Liver (tissue), 9 donors: ENCODE results near the gene LRMDA. TPM values are rescaled to one million over a fixed set of nuclear protein-coding genes. Genes with fewer than 3 reads are reported as not detected.
A peak's percentile ranks its signal among the peaks of the same experiment; 100 is the strongest.

Source experiments
- DNase-seq: peaks from one replicate; pipeline ENCODE4 v3.0.0-alpha.2; 2017; ENCODE audit warnings: low spot score
- H3K27ac ChIP-seq, 2 donors: one replicate each; pipeline ENCODE4 v1.7.0; 2013; ENCODE audit warnings: inconsistent platforms in 2 of 2, low read length in 2 of 2, control low read depth in 1 of 2, low read depth in 1 of 2, mild to moderate bottlenecking in 1 of 2
- H3K27me3 ChIP-seq, 4 donors: one replicate each; pipeline versions ENCODE4 v1.6.1 to v1.7.0; 2013; ENCODE audit warnings: low read length in 3 of 4, inconsistent platforms in 1 of 4, mild to moderate bottlenecking in 1 of 4, moderate library complexity in 1 of 4; ENCODE audit not compliant: control insufficient read depth in 4 of 4, insufficient read depth in 4 of 4
- H3K36me3 ChIP-seq, 4 donors: one replicate each; pipeline versions ENCODE4 v1.6.1 to v1.7.0; 2013; ENCODE audit warnings: low read length in 3 of 4, mild to moderate bottlenecking in 3 of 4, low read depth in 1 of 4, moderate library complexity in 1 of 4; ENCODE audit not compliant: control insufficient read depth in 4 of 4, insufficient read depth in 3 of 4
- H3K4me1 ChIP-seq, 4 donors: one replicate each; pipeline versions ENCODE4 v1.6.1 to v1.7.0; 2013; ENCODE audit warnings: low read length in 3 of 4, mild to moderate bottlenecking in 3 of 4, moderate library complexity in 1 of 4; ENCODE audit not compliant: control insufficient read depth in 4 of 4, insufficient read depth in 4 of 4
- H3K4me3 ChIP-seq, 3 donors: one replicate each; pipeline versions ENCODE4 v1.6.1 to v1.7.0; 2013; ENCODE audit warnings: low read length in 3 of 3, control low read depth in 1 of 3, low read depth in 1 of 3, mild to moderate bottlenecking in 1 of 3
- H3K9ac ChIP-seq, 2 donors: one replicate each; pipeline ENCODE4 v1.7.0; 2013; ENCODE audit warnings: low read length in 2 of 2, mild to moderate bottlenecking in 2 of 2, moderate library complexity in 2 of 2, control low read depth in 1 of 2, low read depth in 1 of 2
- H3K9me3 ChIP-seq, 4 donors: one replicate each; pipeline versions ENCODE4 v1.6.1 to v1.7.0; 2013; ENCODE audit warnings: low read length in 3 of 4; ENCODE audit not compliant: control insufficient read depth in 4 of 4
- EGR1 ChIP-seq, 2 donors: IDR thresholded peaks; 2 replicates each; pipeline ENCODE4 v1.6.1; 2016 to 2018; ENCODE audit warnings: antibody characterized with exemption in 2 of 2, low read depth in 2 of 2
- FOXA1 ChIP-seq: IDR thresholded peaks from 2 replicates; pipeline ENCODE4 v1.6.1; 2016; ENCODE audit warnings: antibody characterized with exemption
- FOXA2 ChIP-seq: IDR thresholded peaks from 2 replicates; pipeline ENCODE4 v1.6.1; 2016; ENCODE audit warnings: antibody characterized with exemption
- GABPA ChIP-seq, 2 donors: IDR thresholded peaks in 1 of 2; conservative IDR thresholded peaks in 1 of 2; 2 replicates each; pipeline ENCODE4 v1.6.1; 2016; ENCODE audit warnings: antibody characterized with exemption in 2 of 2, mild to moderate bottlenecking in 1 of 2, moderate library complexity in 1 of 2
- HNF4A ChIP-seq, 2 donors: conservative IDR thresholded peaks; 2 replicates each; pipeline ENCODE4 v1.6.1; 2016; ENCODE audit warnings: antibody characterized with exemption in 2 of 2, mild to moderate bottlenecking in 2 of 2
- HNF4G ChIP-seq: IDR thresholded peaks from 2 replicates; pipeline ENCODE4 v1.6.1; 2016; ENCODE audit warnings: antibody characterized with exemption
- JUND ChIP-seq, 2 donors: IDR thresholded peaks; 2 replicates each; pipeline ENCODE4 v1.6.1; 2016; ENCODE audit warnings: antibody characterized with exemption in 2 of 2
- NR2F2 ChIP-seq: IDR thresholded peaks from 2 replicates; pipeline ENCODE4 v1.6.1; 2016; ENCODE audit warnings: antibody characterized with exemption
- RAD21 ChIP-seq, 2 donors: IDR thresholded peaks; 2 replicates each; pipeline ENCODE4 v1.6.1; 2016; ENCODE audit warnings: antibody characterized with exemption in 2 of 2, mild to moderate bottlenecking in 2 of 2
- RXRA ChIP-seq, 2 donors: IDR thresholded peaks; 2 replicates each; pipeline ENCODE4 v1.6.1; 2017 to 2018; ENCODE audit warnings: antibody characterized with exemption in 2 of 2, mild to moderate bottlenecking in 1 of 2
- SP1 ChIP-seq: IDR thresholded peaks from 2 replicates; pipeline ENCODE4 v1.6.1; 2018; ENCODE audit warnings: antibody characterized with exemption, mild to moderate bottlenecking
- YY1 ChIP-seq: IDR thresholded peaks from 2 replicates; pipeline ENCODE4 v1.6.1; 2016; ENCODE audit warnings: antibody characterized with exemption, mild to moderate bottlenecking
- WGBS: extraction: QIAGEN DNeasy Blood & Tissue Kit; methylation state at CpG from one replicate; pipeline ENCODE4 v1.1.7; 2013; 5-methylcytosine and 5-hydroxymethylcytosine counted together
- polyA plus RNA-seq, 2 donors: library from polyadenylated mRNA; stranded (reverse) in 1 of 2; unstranded in 1 of 2; fragments of 200-250 nt in 1 of 2; fragments of >200 nt in 1 of 2; fragmentation: Nextera tagmentation in 1 of 2; extraction: Ambion mirVana in 1 of 2; gene quantifications; one replicate each; pipeline versions ENCODE4 v1.2.1 to v1.2.3, GENCODE V29; 2013 to 2015
- total RNA-seq, 2 donors: library from RNA; depleted of rRNA; stranded (reverse); fragments of >200 nt; gene quantifications; one replicate each; pipeline ENCODE4 v1.2.3, GENCODE V29; 2014
- TF ChIP-seq, protein P1 (sequence below): IDR thresholded peaks from 2 replicates; pipeline ENCODE4 v1.6.1; 2016; ENCODE audit warnings: antibody characterized with exemption
- TF ChIP-seq, protein P2 (sequence below): IDR thresholded peaks from 2 replicates; pipeline ENCODE4 v1.6.1; 2016; ENCODE audit warnings: antibody characterized with exemption
- TF ChIP-seq, protein P3 (sequence below): IDR thresholded peaks from 2 replicates; pipeline ENCODE4 v1.6.1; 2016; ENCODE audit warnings: antibody characterized with exemption
- TF ChIP-seq, protein P4 (sequence below): IDR thresholded peaks from 2 replicates; pipeline ENCODE4 v1.6.1; 2016; ENCODE audit warnings: antibody characterized with exemption, mild to moderate bottlenecking
- donor health status: healthy.
- donor health status: healthy.
- donor health status: healthy.
- donor health status: healthy.
- donor health status: healthy.

LRMDA gene
- total and polyA plus RNA-seq, 4 donors, result 7.9 to 15.8 (median 11.3) TPM

DNA sequence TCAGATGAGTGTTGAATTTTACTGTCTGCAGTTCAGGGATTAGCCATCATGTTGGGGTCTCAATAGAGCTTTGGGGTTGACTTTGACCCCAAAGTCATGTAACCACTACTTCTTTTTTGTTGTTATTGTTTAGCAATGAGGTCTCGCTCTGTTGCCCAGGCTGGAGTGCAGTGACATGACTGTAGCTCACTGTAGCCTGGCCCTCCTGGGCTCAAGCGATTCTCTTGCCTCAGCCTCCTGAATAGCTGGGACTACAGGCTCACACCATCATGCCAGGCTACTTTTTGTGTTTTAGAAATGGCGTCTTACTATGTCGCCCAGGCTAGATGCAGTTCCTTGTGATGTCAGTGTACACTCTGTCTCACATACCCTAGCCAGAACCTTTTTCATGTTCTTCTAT lies 598.4 kb downstream of the LRMDA start:
- TF ChIP-seq, protein P1, sequence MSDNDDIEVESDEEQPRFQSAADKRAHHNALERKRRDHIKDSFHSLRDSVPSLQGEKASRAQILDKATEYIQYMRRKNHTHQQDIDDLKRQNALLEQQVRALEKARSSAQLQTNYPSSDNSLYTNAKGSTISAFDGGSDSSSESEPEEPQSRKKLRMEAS, result no peak
- TF ChIP-seq YY1, result no peak
- no peak for TF ChIP-seq RAD21 (IDR thresholded peaks at IDR 0.05)

DNA sequence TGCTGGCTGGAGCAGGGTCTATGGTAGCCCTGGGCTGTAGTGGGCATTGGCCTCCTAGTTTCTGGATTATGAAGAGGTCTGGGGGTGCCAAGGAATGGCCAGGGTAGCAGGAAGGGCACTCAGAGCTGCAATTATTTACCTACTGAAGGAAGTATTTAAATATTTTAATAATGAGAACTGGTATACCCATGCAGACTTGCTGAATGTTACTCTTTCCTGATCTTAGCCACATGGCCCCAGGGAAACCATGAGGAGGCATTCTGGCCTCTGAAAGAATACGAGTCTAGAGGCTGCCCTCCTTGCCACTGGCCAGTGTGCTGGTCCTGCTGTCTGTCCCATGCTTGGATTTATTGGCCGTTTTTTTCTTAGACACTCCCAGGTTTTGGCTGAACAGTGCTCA lies 599.7 kb downstream of the LRMDA start:
- Histone ChIP-seq H3K27ac (peak overlapping the region in 1 of 2 donors; percentile 52), H3K9me3 (no peaks in the 10 kb centered on the region), H3K4me3 (peak overlapping the region in 2 of 3 donors; percentile 14), H3K4me1 (peaks cover 7 to 41% (median 30%) of the 10 kb centered on the region in 4 donors), H3K36me3 (no peaks in the 10 kb centered on the region), H3K9ac (no peak overlapping the region), H3K27me3 (no peaks in the 10 kb centered on the region)
- TF ChIP-seq YY1 (no peak), RAD21 (IDR thresholded peaks at IDR 0.05) (no peak), NR2F2 (no peak), RXRA (IDR thresholded peaks at IDR 0.05) (no peak), EGR1 (IDR thresholded peaks at IDR 0.05; ENCODE audit: low read depth in 2 of 2) (no peak), FOXA1 (no peak), JUND (IDR thresholded peaks at IDR 0.05) (no peak), SP1 (no peak), HNF4A (conservative IDR thresholded peaks at IDR 0.05) (no peak), HNF4G (no peak)
- 77% methylated on average over 2 of the region's 2 CpGs for WGBS
- DNase-seq, result no peak

More for the DNA sequence above, 598.4 kb downstream of the LRMDA start:
- no peak for DNase-seq
- H3K36me3 ChIP-seq, result no peaks in the 10 kb centered on the region
- 94% methylated on average over 4 of the region's 4 CpGs for WGBS
- peaks cover 7 to 47% (median 29%) of the 10 kb centered on the region in 4 donors for H3K4me1 ChIP-seq
- H3K9me3 ChIP-seq, result no peaks in the 10 kb centered on the region
- no peaks in the 10 kb centered on the region for H3K27me3 ChIP-seq
- H3K4me3 ChIP-seq, result no peak overlapping the region
- no peak overlapping the region for H3K27ac ChIP-seq
- no peak overlapping the region for H3K9ac ChIP-seq

DNA sequence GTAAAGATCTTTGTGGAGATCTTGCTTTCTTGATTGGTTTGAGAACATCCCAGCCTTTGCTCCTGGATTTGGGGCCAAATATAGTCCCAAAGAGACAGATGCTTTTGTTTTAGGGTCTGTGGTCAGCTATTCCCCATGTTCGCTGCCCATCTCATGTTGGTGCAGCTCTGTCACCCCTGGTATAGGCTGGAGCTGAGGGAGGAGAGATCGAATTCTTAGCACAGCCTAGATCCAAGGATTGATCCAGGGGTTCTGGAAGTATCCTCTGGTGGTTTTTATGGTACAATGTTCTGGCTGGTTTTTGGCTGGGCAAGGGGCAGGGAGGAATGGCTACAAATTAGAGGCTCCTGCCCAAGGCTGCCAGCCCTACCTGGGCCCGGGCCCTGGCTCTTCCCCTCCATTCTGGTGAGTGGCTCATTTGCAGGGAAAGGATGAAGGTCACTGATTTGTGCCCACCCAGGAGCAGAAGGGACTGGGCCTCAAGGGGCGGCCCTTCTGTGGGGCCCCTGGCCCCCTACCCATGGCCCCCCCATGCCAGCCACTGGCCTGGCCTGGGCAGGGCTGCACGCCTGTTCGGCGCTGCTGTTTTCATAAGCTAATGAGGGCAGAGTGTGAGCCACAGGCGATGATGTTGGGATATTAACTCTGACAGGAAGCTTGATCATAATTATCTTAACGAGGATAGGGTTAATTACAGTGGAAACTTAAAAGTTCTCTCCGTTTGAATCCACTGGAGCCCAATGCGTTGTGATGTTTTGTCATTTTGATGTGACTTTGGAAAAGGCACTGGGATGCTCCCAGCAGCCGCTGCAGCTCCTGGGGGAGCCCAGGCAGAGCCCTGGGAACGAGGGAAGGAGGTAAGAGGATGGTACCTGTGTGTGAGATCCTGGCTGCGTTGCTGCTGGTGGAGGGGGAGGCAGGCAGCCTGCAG lies 600.6 kb downstream of the LRMDA start:
- no peaks in the 10 kb centered on the region for H3K27me3 ChIP-seq
- no peaks in the 10 kb centered on the region for H3K9me3 ChIP-seq
- H3K36me3 ChIP-seq, result no peaks in the 10 kb centered on the region
- peaks cover 7 to 48% (median 36%) of the 10 kb centered on the region in 4 donors for H3K4me1 ChIP-seq
- H3K27ac ChIP-seq, result peak overlapping the region; percentile 36 to 71
- TF ChIP-seq RXRA (IDR thresholded peaks at IDR 0.05) (no peak), NR2F2 (no peak), EGR1 (IDR thresholded peaks at IDR 0.05; ENCODE audit: low read depth in 2 of 2) (no peak), FOXA2 (no peak), FOXA1 (no peak), YY1 (no peak), HNF4G (no peak), HNF4A (conservative IDR thresholded peaks at IDR 0.05) (no peak), GABPA (IDR thresholded peaks at IDR 0.05 in 1 of 2, conservative IDR thresholded peaks at IDR 0.05 in 1 of 2) (no peak), JUND (IDR thresholded peaks at IDR 0.05) (no peak), RAD21 (IDR thresholded peaks at IDR 0.05) (no peak)
- TF ChIP-seq, protein P2, sequence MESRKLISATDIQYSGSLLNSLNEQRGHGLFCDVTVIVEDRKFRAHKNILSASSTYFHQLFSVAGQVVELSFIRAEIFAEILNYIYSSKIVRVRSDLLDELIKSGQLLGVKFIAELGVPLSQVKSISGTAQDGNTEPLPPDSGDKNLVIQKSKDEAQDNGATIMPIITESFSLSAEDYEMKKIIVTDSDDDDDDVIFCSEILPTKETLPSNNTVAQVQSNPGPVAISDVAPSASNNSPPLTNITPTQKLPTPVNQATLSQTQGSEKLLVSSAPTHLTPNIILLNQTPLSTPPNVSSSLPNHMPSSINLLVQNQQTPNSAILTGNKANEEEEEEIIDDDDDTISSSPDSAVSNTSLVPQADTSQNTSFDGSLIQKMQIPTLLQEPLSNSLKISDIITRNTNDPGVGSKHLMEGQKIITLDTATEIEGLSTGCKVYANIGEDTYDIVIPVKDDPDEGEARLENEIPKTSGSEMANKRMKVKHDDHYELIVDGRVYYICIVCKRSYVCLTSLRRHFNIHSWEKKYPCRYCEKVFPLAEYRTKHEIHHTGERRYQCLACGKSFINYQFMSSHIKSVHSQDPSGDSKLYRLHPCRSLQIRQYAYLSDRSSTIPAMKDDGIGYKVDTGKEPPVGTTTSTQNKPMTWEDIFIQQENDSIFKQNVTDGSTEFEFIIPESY, result no peak
- TF ChIP-seq, protein P3, sequence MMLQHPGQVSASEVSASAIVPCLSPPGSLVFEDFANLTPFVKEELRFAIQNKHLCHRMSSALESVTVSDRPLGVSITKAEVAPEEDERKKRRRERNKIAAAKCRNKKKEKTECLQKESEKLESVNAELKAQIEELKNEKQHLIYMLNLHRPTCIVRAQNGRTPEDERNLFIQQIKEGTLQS, result no peak
- TF ChIP-seq, protein P1, result no peak
- TF ChIP-seq, protein P4, sequence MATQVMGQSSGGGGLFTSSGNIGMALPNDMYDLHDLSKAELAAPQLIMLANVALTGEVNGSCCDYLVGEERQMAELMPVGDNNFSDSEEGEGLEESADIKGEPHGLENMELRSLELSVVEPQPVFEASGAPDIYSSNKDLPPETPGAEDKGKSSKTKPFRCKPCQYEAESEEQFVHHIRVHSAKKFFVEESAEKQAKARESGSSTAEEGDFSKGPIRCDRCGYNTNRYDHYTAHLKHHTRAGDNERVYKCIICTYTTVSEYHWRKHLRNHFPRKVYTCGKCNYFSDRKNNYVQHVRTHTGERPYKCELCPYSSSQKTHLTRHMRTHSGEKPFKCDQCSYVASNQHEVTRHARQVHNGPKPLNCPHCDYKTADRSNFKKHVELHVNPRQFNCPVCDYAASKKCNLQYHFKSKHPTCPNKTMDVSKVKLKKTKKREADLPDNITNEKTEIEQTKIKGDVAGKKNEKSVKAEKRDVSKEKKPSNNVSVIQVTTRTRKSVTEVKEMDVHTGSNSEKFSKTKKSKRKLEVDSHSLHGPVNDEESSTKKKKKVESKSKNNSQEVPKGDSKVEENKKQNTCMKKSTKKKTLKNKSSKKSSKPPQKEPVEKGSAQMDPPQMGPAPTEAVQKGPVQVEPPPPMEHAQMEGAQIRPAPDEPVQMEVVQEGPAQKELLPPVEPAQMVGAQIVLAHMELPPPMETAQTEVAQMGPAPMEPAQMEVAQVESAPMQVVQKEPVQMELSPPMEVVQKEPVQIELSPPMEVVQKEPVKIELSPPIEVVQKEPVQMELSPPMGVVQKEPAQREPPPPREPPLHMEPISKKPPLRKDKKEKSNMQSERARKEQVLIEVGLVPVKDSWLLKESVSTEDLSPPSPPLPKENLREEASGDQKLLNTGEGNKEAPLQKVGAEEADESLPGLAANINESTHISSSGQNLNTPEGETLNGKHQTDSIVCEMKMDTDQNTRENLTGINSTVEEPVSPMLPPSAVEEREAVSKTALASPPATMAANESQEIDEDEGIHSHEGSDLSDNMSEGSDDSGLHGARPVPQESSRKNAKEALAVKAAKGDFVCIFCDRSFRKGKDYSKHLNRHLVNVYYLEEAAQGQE, result no peak
- WGBS, result 66% methylated on average over 14 of the region's 14 CpGs
- peak overlapping the region; percentile 27 to 80 (median 48) for H3K4me3 ChIP-seq
- H3K9ac ChIP-seq, result peak overlapping the region in 1 of 2 donors; percentile 89
- DNase-seq, result no peak
